Measurements from ENCODE around the gene RNF208. TPM values are rescaled to one million over a fixed set of nuclear protein-coding genes. Genes with fewer than 3 reads are reported as not detected.

The RNF208 gene
- total RNA-seq, 4 donors from 2014 or later = 2.3 to 4.5 (median 3.8) TPM

GRCh38 chr9:137172901-137173795 lies 48.9 kb downstream of the RNF208 start:
- H3K4me1 ChIP-seq = peaks cover 4 to 18% of the 10 kb centered on the region in 2 donors
- no peak overlapping the region for H3K4me3 ChIP-seq (replicated peaks in 1 of 3)
- 60 to 76% methylated on average over 7 to 12 of the region's 21 CpGs for WGBS, 2 donors
- H3K27me3 ChIP-seq = no peaks in the 10 kb centered on the region
- H3K9me3 ChIP-seq = no peaks in the 10 kb centered on the region
- intact Hi-C loops (cut with DNase I) = no loop called here
- no peak for TF ChIP-seq CTCF (IDR thresholded peaks at IDR 0.05)
- TF ChIP-seq POLR2A (IDR thresholded peaks at IDR 0.05) = no peak
- no peak for DNase-seq
- H3K36me3 ChIP-seq = peaks cover 0 to 4% of the 10 kb centered on the region in 2 donors
- no peak overlapping the region for H3K27ac ChIP-seq

GRCh38 chr9:137171149-137171900 lies 50.7 kb downstream of the RNF208 start:
- 78 to 81% methylated on average over 8 to 12 of the region's 22 CpGs for WGBS, 2 donors
- peaks cover 13% of the 10 kb centered on the region for H3K27me3 ChIP-seq
- H3K4me1 ChIP-seq = peaks cover 7 to 26% of the 10 kb centered on the region in 2 donors
- TF ChIP-seq CTCF (IDR thresholded peaks at IDR 0.05) (no peak), POLR2A (IDR thresholded peaks at IDR 0.05) (no peak)
- H3K36me3 ChIP-seq = no peaks in the 10 kb centered on the region
- DNase-seq = no peak
- intact Hi-C loops (cut with DNase I) = no loop called here
- no peaks in the 10 kb centered on the region for H3K9me3 ChIP-seq
- H3K27ac ChIP-seq = no peak overlapping the region
- no peak overlapping the region for H3K4me3 ChIP-seq (replicated peaks in 1 of 3)

GRCh38 chr9:137170486-137171148 lies 51.4 kb downstream of the RNF208 start:
- intact Hi-C loops (cut with DNase I) = no loop called here
- 28 to 34% methylated on average over 11 of the region's 14 CpGs for WGBS, 2 donors
- DNase-seq = no peak
- TF ChIP-seq POLR2A (IDR thresholded peaks at IDR 0.05) = no peak
- TF ChIP-seq CTCF (IDR thresholded peaks at IDR 0.05) = no peak
- Histone ChIP-seq H3K9me3 (no peaks in the 10 kb centered on the region), H3K27ac (no peak overlapping the region), H3K27me3 (peaks cover 20% of the 10 kb centered on the region), H3K4me3 (replicated peaks in 1 of 3) (no peak overlapping the region), H3K36me3 (no peaks in the 10 kb centered on the region), H3K4me1 (peaks cover 7 to 26% of the 10 kb centered on the region in 2 donors)

Other genes with a start within 250 kb of the RNF208 start
- 10 to 100 TPM in 3 of 4 donors, 1 to 10 TPM in 1; 5.0 to 39.5 (median 33.9) TPM for gene PTGDS, start 244.7 kb downstream of the RNF208 start, total RNA-seq
- gene LCNL1, start 239.2 kb downstream of the RNF208 start, total RNA-seq = under 1 TPM in 1 of 4 donors, not detected in 3; 0.54 TPM
- 100 to 1,000 TPM in 1 of 4 donors, 10 to 100 TPM in 3; 29.8 to 109 (median 50.7) TPM for gene PAXX, start 229.8 kb downstream of the RNF208 start, total RNA-seq
- gene CLIC3, start 225.7 kb downstream of the RNF208 start, total RNA-seq = 100 to 1,000 TPM in 3 of 4 donors, 10 to 100 TPM in 1; 97.7 to 301 (median 268) TPM
- 10 to 100 TPM; 36.8 to 59.7 (median 50.2) TPM for gene ABCA2, start 194.0 kb downstream of the RNF208 start, total RNA-seq
- not detected for gene FUT7, start 190.2 kb downstream of the RNF208 start, total RNA-seq
- gene NPDC1, start 176.1 kb downstream of the RNF208 start, total RNA-seq = 10 to 100 TPM; 23.3 to 65.9 (median 35.4) TPM
- under 1 TPM in 2 of 4 donors, not detected in 2; 0.22 to 0.49 TPM for gene ENTPD2, start 168.2 kb downstream of the RNF208 start, total RNA-seq
- gene SAPCD2, start 151.7 kb downstream of the RNF208 start, total RNA-seq = 1 to 10 TPM in 1 of 4 donors, under 1 TPM in 3; 0.27 to 1.0 (median 0.72) TPM
- gene UAP1L1, start 144.7 kb downstream of the RNF208 start, total RNA-seq = 10 to 100 TPM in 2 of 4 donors, 1 to 10 TPM in 2; 9.3 to 15.7 (median 12.4) TPM
- gene MAN1B1, start 135.3 kb downstream of the RNF208 start, total RNA-seq = 10 to 100 TPM; 48.2 to 73.8 (median 67.2) TPM
- 100 to 1,000 TPM; 120 to 209 (median 157) TPM for gene DPP7, start 107.5 kb downstream of the RNF208 start, total RNA-seq
- gene GRIN1, start 83.1 kb downstream of the RNF208 start, total RNA-seq = not detected
- not detected for gene LRRC26, start 52.2 kb downstream of the RNF208 start, total RNA-seq
- not detected for gene TMEM210, start 50.2 kb downstream of the RNF208 start, total RNA-seq
- 10 to 100 TPM; 25.6 to 34.1 (median 31.8) TPM for gene ANAPC2, start 33.7 kb downstream of the RNF208 start, total RNA-seq
- gene SSNA1, start 33.6 kb downstream of the RNF208 start, total RNA-seq = 10 to 100 TPM; 42.0 to 97.5 (median 62.8) TPM
- 10 to 100 TPM in 2 of 4 donors, 1 to 10 TPM in 2; 6.5 to 13.5 (median 9.9) TPM for gene TPRN, start 21.5 kb downstream of the RNF208 start, total RNA-seq
- gene TMEM203, start 16.6 kb downstream of the RNF208 start, total RNA-seq = 10 to 100 TPM; 29.7 to 47.3 (median 38.4) TPM
- 10 to 100 TPM in 3 of 4 donors, 1 to 10 TPM in 1; 9.0 to 16.6 (median 15.4) TPM for gene NDOR1, start 16.5 kb downstream of the RNF208 start, total RNA-seq
- 1 to 10 TPM in 2 of 4 donors, under 1 TPM in 1, not detected in 1; 0.94 to 2.3 (median 1.3) TPM for gene CYSRT1, start 2.9 kb upstream of the RNF208 start, total RNA-seq
- gene RNF224, start 5.3 kb upstream of the RNF208 start, total RNA-seq = under 1 TPM in 2 of 4 donors, not detected in 2; 0.33 to 0.81 TPM
- under 1 TPM in 1 of 4 donors, not detected in 3; 0.33 TPM for gene SLC34A3, start 8.7 kb upstream of the RNF208 start, total RNA-seq
- gene TUBB4B, start 19.0 kb upstream of the RNF208 start, total RNA-seq = 100 to 1,000 TPM; 181 to 757 (median 487) TPM
- gene STPG3, start 29.0 kb upstream of the RNF208 start, total RNA-seq = not detected
- 10 to 100 TPM; 29.8 to 39.1 (median 32.4) TPM for gene NELFB, start 33.1 kb upstream of the RNF208 start, total RNA-seq
- gene TOR4A, start 55.5 kb upstream of the RNF208 start, total RNA-seq = 10 to 100 TPM; 10.8 to 14.7 (median 12.0) TPM
- 10 to 100 TPM in 1 of 4 donors, 1 to 10 TPM in 3; 1.8 to 10.2 (median 6.8) TPM for gene NRARP, start 80.0 kb upstream of the RNF208 start, total RNA-seq
- 10 to 100 TPM; 13.0 to 32.0 (median 26.6) TPM for gene EXD3, start 200.9 kb upstream of the RNF208 start, total RNA-seq
- 10 to 100 TPM in 2 of 4 donors, 1 to 10 TPM in 2; 5.4 to 16.6 (median 10.0) TPM for gene NOXA1, start 201.2 kb upstream of the RNF208 start, total RNA-seq
- gene ENTPD8, start 219.1 kb upstream of the RNF208 start, total RNA-seq = under 1 TPM in 2 of 4 donors, not detected in 2; 0.29 to 0.78 TPM
- 10 to 100 TPM; 50.1 to 58.5 (median 54.2) TPM for gene NSMF, start 237.1 kb upstream of the RNF208 start, total RNA-seq